ENCODE data around the gene BGN.

BGN gene

GRCh38 chrX:153495903-153496589 is 1.3 kb downstream of the BGN start:
- H3K18ac ChIP-seq (ENCODE audit: low read depth in 1 of 2, low read length in 2 of 2): no peak overlapping the region
- WGBS: 87% methylated on average over 17 of the region's 18 CpGs
- no peak for DNase-seq
- peak overlapping the region in 1 of 2 experiments; percentile 79 for H3K4me3 ChIP-seq (ENCODE audit: insufficient read depth in 1 of 2, low read depth in 1 of 2, low read length in 2 of 2)
- no peak overlapping the region for H2AK5ac ChIP-seq (ENCODE audit: low read length, severe bottlenecking)
- no peak overlapping the region for H2AFZ ChIP-seq (ENCODE audit: low read depth, low read length)
- H2BK12ac ChIP-seq (ENCODE audit: low read length in 2 of 2): no peak overlapping the region
- H3K27me3 ChIP-seq (ENCODE audit: control insufficient read depth in 1 of 2, insufficient read depth in 1 of 2, low read length in 2 of 2): peaks cover 0 to 6% of the 10 kb centered on the region in 2 experiments
- no peaks in the 10 kb centered on the region for H3K9me3 ChIP-seq (ENCODE audit: control insufficient read depth, low read length)
- no peak overlapping the region for H3K23ac ChIP-seq (ENCODE audit: low read length in 2 of 2)
- no peaks in the 10 kb centered on the region for H3K36me3 ChIP-seq (ENCODE audit: control insufficient read depth in 1 of 2, insufficient read depth in 2 of 2, low read depth in 1 of 2, low read length in 2 of 2)
- H3K4me2 ChIP-seq (ENCODE audit: low read length, poor library complexity, severe bottlenecking): peak overlapping the region; percentile 65
- H3K4ac ChIP-seq (ENCODE audit: low read depth in 1 of 2, low read length in 2 of 2): no peak overlapping the region
- no peaks in the 10 kb centered on the region for H3K79me1 ChIP-seq (replicated peaks; ENCODE audit: low read length, poor library complexity, severe bottlenecking)
- no peak overlapping the region for H2BK5ac ChIP-seq (ENCODE audit: low read depth, low read length, poor library complexity, severe bottlenecking)
- no peak overlapping the region for H2BK15ac ChIP-seq (ENCODE audit: low read depth, poor library complexity, severe bottlenecking)
- H4K8ac ChIP-seq (ENCODE audit: low read length): no peak overlapping the region
- no peak overlapping the region for H3K14ac ChIP-seq (ENCODE audit: low read length in 2 of 2)
- H3K4me1 ChIP-seq (ENCODE audit: control insufficient read depth, insufficient read depth, low read depth, low read length): peaks cover 31% of the 10 kb centered on the region
- peak overlapping the region; percentile 70 for H3K9ac ChIP-seq (ENCODE audit: low read length)
- no peak overlapping the region for H3K27ac ChIP-seq (ENCODE audit: low read length, poor library complexity, severe bottlenecking)
- H4K91ac ChIP-seq (ENCODE audit: low read length): peak overlapping the region; percentile 7
- no peak overlapping the region for H2BK120ac ChIP-seq (ENCODE audit: low read depth, low read length)

DNA sequence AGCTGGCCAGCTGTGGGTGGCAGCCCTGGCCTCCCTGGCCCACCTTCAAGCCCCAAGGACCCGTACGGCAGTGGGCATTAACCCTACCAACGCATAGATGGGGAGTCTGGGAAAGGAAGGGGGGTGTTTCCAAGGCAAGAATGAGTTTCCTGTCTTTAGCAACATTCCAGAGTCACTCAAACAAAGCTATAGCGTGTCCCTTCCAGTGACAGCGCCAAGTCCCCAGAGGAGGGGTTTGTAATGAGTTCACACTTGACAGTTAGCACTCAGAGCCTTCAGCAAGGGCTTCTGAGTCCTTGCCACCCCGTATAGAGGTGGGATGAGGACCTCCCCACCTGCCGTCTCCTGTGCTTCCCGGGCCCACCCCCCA is 1.8 kb downstream of the BGN start:
- no peak overlapping the region for H2BK120ac ChIP-seq (ENCODE audit: low read depth, low read length)

GRCh38 chrX:153498453-153498852 is 3.7 kb downstream of the BGN start:
- Histone ChIP-seq H2BK5ac (ENCODE audit: low read depth, low read length, poor library complexity, severe bottlenecking) (no peak overlapping the region), H3K4ac (ENCODE audit: low read depth in 1 of 2, low read length in 2 of 2) (no peak overlapping the region), H3K27me3 (ENCODE audit: control insufficient read depth in 1 of 2, insufficient read depth in 1 of 2, low read length in 2 of 2) (peaks cover 0 to 6% of the 10 kb centered on the region in 2 experiments), H2AK5ac (ENCODE audit: low read length, severe bottlenecking) (no peak overlapping the region), H3K14ac (ENCODE audit: low read length in 2 of 2) (no peak overlapping the region), H3K79me1 (replicated peaks; ENCODE audit: low read length, poor library complexity, severe bottlenecking) (no peaks in the 10 kb centered on the region), H3K4me2 (ENCODE audit: low read length, poor library complexity, severe bottlenecking) (no peak overlapping the region), H3K4me3 (ENCODE audit: insufficient read depth in 1 of 2, low read depth in 1 of 2, low read length in 2 of 2) (no peak overlapping the region), H3K23ac (ENCODE audit: low read length in 2 of 2) (no peak overlapping the region), H3K36me3 (ENCODE audit: control insufficient read depth in 1 of 2, insufficient read depth in 2 of 2, low read depth in 1 of 2, low read length in 2 of 2) (no peaks in the 10 kb centered on the region), H3K27ac (ENCODE audit: low read length, poor library complexity, severe bottlenecking) (no peak overlapping the region), H3K9ac (ENCODE audit: low read length) (no peak overlapping the region), H4K8ac (ENCODE audit: low read length) (no peak overlapping the region), H3K4me1 (ENCODE audit: control insufficient read depth, insufficient read depth, low read depth, low read length) (peaks cover 24% of the 10 kb centered on the region), H3K18ac (ENCODE audit: low read depth in 1 of 2, low read length in 2 of 2) (no peak overlapping the region), H2BK12ac (ENCODE audit: low read length in 2 of 2) (no peak overlapping the region), H2BK15ac (ENCODE audit: low read depth, poor library complexity, severe bottlenecking) (no peak overlapping the region), H2BK120ac (ENCODE audit: low read depth, low read length) (no peak overlapping the region), H3K9me3 (ENCODE audit: control insufficient read depth, low read length) (no peaks in the 10 kb centered on the region), H4K91ac (ENCODE audit: low read length) (no peak overlapping the region), H2AFZ (ENCODE audit: low read depth, low read length) (no peak overlapping the region)
- WGBS: 75% methylated on average over 6 of the region's 7 CpGs
- DNase-seq: no peak

More for the DNA sequence above, 1.8 kb downstream of the BGN start:
- H2BK12ac ChIP-seq (ENCODE audit: low read length in 2 of 2): no peak overlapping the region
- H3K4me2 ChIP-seq (ENCODE audit: low read length, poor library complexity, severe bottlenecking): no peak overlapping the region
- no peak overlapping the region for H2AK5ac ChIP-seq (ENCODE audit: low read length, severe bottlenecking)
- H3K36me3 ChIP-seq (ENCODE audit: control insufficient read depth in 1 of 2, insufficient read depth in 2 of 2, low read depth in 1 of 2, low read length in 2 of 2): no peaks in the 10 kb centered on the region
- peak overlapping the region; percentile 7 for H4K91ac ChIP-seq (ENCODE audit: low read length)
- H2AFZ ChIP-seq (ENCODE audit: low read depth, low read length): no peak overlapping the region
- no peak overlapping the region for H3K27ac ChIP-seq (ENCODE audit: low read length, poor library complexity, severe bottlenecking)
- no peak overlapping the region for H4K8ac ChIP-seq (ENCODE audit: low read length)
- peaks cover 26% of the 10 kb centered on the region for H3K4me1 ChIP-seq (ENCODE audit: control insufficient read depth, insufficient read depth, low read depth, low read length)
- H3K9me3 ChIP-seq (ENCODE audit: control insufficient read depth, low read length): no peaks in the 10 kb centered on the region
- H3K4me3 ChIP-seq (ENCODE audit: insufficient read depth in 1 of 2, low read depth in 1 of 2, low read length in 2 of 2): no peak overlapping the region
- H2BK5ac ChIP-seq (ENCODE audit: low read depth, low read length, poor library complexity, severe bottlenecking): no peak overlapping the region
- WGBS: no CpG with 5 or more reads among the region's 8 CpGs
- no peak overlapping the region for H3K4ac ChIP-seq (ENCODE audit: low read depth in 1 of 2, low read length in 2 of 2)
- no peak overlapping the region for H3K14ac ChIP-seq (ENCODE audit: low read length in 2 of 2)
- H3K23ac ChIP-seq (ENCODE audit: low read length in 2 of 2): no peak overlapping the region
- no peak overlapping the region for H3K9ac ChIP-seq (ENCODE audit: low read length)
- no peak for DNase-seq
- no peak overlapping the region for H2BK15ac ChIP-seq (ENCODE audit: low read depth, poor library complexity, severe bottlenecking)
- H3K27me3 ChIP-seq (ENCODE audit: control insufficient read depth in 1 of 2, insufficient read depth in 1 of 2, low read length in 2 of 2): peaks cover 0 to 6% of the 10 kb centered on the region in 2 experiments
- no peak overlapping the region for H3K18ac ChIP-seq (ENCODE audit: low read depth in 1 of 2, low read length in 2 of 2)
- H3K79me1 ChIP-seq (replicated peaks; ENCODE audit: low read length, poor library complexity, severe bottlenecking): no peaks in the 10 kb centered on the region

GRCh38 chrX:153499341-153499740 is 4.6 kb downstream of the BGN start:
- Histone ChIP-seq H4K91ac (ENCODE audit: low read length) (no peak overlapping the region), H2AK5ac (ENCODE audit: low read length, severe bottlenecking) (no peak overlapping the region), H2AFZ (ENCODE audit: low read depth, low read length) (no peak overlapping the region), H3K9ac (ENCODE audit: low read length) (no peak overlapping the region), H4K8ac (ENCODE audit: low read length) (no peak overlapping the region), H2BK15ac (ENCODE audit: low read depth, poor library complexity, severe bottlenecking) (no peak overlapping the region), H3K9me3 (ENCODE audit: control insufficient read depth, low read length) (no peaks in the 10 kb centered on the region), H3K23ac (ENCODE audit: low read length in 2 of 2) (no peak overlapping the region), H3K4me1 (ENCODE audit: control insufficient read depth, insufficient read depth, low read depth, low read length) (peaks cover 20% of the 10 kb centered on the region), H3K36me3 (ENCODE audit: control insufficient read depth in 1 of 2, insufficient read depth in 2 of 2, low read depth in 1 of 2, low read length in 2 of 2) (no peaks in the 10 kb centered on the region), H3K4me2 (ENCODE audit: low read length, poor library complexity, severe bottlenecking) (no peak overlapping the region), H3K27ac (ENCODE audit: low read length, poor library complexity, severe bottlenecking) (no peak overlapping the region), H3K18ac (ENCODE audit: low read depth in 1 of 2, low read length in 2 of 2) (no peak overlapping the region), H3K4me3 (ENCODE audit: insufficient read depth in 1 of 2, low read depth in 1 of 2, low read length in 2 of 2) (no peak overlapping the region), H2BK5ac (ENCODE audit: low read depth, low read length, poor library complexity, severe bottlenecking) (no peak overlapping the region), H2BK120ac (ENCODE audit: low read depth, low read length) (no peak overlapping the region), H3K14ac (ENCODE audit: low read length in 2 of 2) (no peak overlapping the region), H2BK12ac (ENCODE audit: low read length in 2 of 2) (no peak overlapping the region), H3K4ac (ENCODE audit: low read depth in 1 of 2, low read length in 2 of 2) (no peak overlapping the region), H3K79me1 (replicated peaks; ENCODE audit: low read length, poor library complexity, severe bottlenecking) (no peaks in the 10 kb centered on the region), H3K27me3 (ENCODE audit: control insufficient read depth in 1 of 2, insufficient read depth in 1 of 2, low read length in 2 of 2) (peaks cover 0 to 6% of the 10 kb centered on the region in 2 experiments)
- WGBS: 85% methylated on average over 9 of the region's 15 CpGs
- DNase-seq: no peak
